CD4-positive, alpha-beta T cell (primary cell): ENCODE measurements around the gene TMEM128. TPM values are rescaled to one million over a fixed set of nuclear protein-coding genes. Genes with fewer than 3 reads are reported as not detected.

ENCODE experiments used
- ATAC-seq: fragments of 200-7000 bp; cut with Tn5 transposase; one replicate; pipeline ENCODE4 v1.10.0; 2022; ENCODE audit warnings: mild to moderate bottlenecking; ENCODE audit not compliant: poor library complexity
- CTCF ChIA-PET: fragments of 350-600 bp; sonication (Branson Sonifier 250); formaldehyde crosslinking; loops from one replicate; lab custom pipeline; 2021; ENCODE audit warnings: antibody characterized with exemption, inconsistent platforms; lab: Charles Lee
- POLR2A ChIA-PET: fragments of 350-600 bp; sonication (Branson Sonifier 250); formaldehyde crosslinking; loops from one replicate; lab custom pipeline; 2021; ENCODE audit warnings: antibody characterized with exemption, inconsistent platforms; lab: Charles Lee
- DNase-seq, 14 experiments: peaks; one replicate each; pipeline ENCODE4 v3.0.0-alpha.2; 2013 to 2020; ENCODE audit warnings: mixed read lengths in 2 of 14
- H3K27ac ChIP-seq, 2 donors: one replicate each; pipeline versions ENCODE4 v1.5.1 to v1.7.0; 2013; ENCODE audit warnings: low read length in 2 of 2, low read depth in 1 of 2, mild to moderate bottlenecking in 1 of 2
- H3K27me3 ChIP-seq, 2 experiments: 1 replicate in 1 of 2; 2 replicates in 1 of 2; pipeline versions ENCODE4 v1.6.1 to v1.7.0; 2013; ENCODE audit warnings: low read length in 2 of 2, control low read depth in 1 of 2, mild to moderate bottlenecking in 1 of 2, moderate library complexity in 1 of 2; ENCODE audit not compliant: insufficient read depth in 2 of 2, control insufficient read depth in 1 of 2
- H3K36me3 ChIP-seq: one replicate; pipeline ENCODE4 v1.6.1; 2013; ENCODE audit warnings: low read length, control low read depth; ENCODE audit not compliant: insufficient read depth
- H3K4me1 ChIP-seq: one replicate; pipeline ENCODE4 v1.6.1; 2013; ENCODE audit warnings: low read length, control low read depth; ENCODE audit not compliant: insufficient read depth
- H3K4me3 ChIP-seq: one replicate; pipeline ENCODE4 v1.5.1; 2013; ENCODE audit warnings: mild to moderate bottlenecking, low read length, moderate library complexity
- H3K9me3 ChIP-seq, 2 experiments: 1 replicate in 1 of 2; 2 replicates in 1 of 2; pipeline versions ENCODE4 v1.6.1 to v1.7.0; 2013; ENCODE audit warnings: low read length in 2 of 2, mild to moderate bottlenecking in 2 of 2, control low read depth in 1 of 2, moderate library complexity in 1 of 2; ENCODE audit not compliant: control insufficient read depth in 1 of 2, insufficient read depth in 1 of 2
- H3K27ac Mint-ChIP-seq: one replicate; pipeline ENCODE4 v1.8.0; 2020; ENCODE audit warnings: mixed read lengths
- H3K27me3 Mint-ChIP-seq: one replicate; pipeline ENCODE4 v1.8.0; 2021; ENCODE audit warnings: mixed read lengths
- H3K36me3 Mint-ChIP-seq: one replicate; pipeline ENCODE4 v1.8.0; 2021; ENCODE audit warnings: low read depth, mixed read lengths
- H3K4me1 Mint-ChIP-seq: one replicate; pipeline ENCODE4 v1.8.0; 2021; ENCODE audit warnings: low read depth, mixed read lengths
- H3K4me3 Mint-ChIP-seq: one replicate; pipeline ENCODE4 v1.8.0; 2020; ENCODE audit warnings: mild to moderate bottlenecking, mixed read lengths
- H3K9me3 Mint-ChIP-seq: one replicate; pipeline ENCODE4 v1.8.0; 2020; ENCODE audit warnings: mixed read lengths
- CTCF ChIP-seq: fragments of 200-600 bp; IDR thresholded peaks from one replicate; pipeline ENCODE4 v1.8.0; 2022; ENCODE audit warnings: antibody characterized with exemption, mild to moderate bottlenecking
- intact Hi-C, 2 experiments: fragments of 100-400 bp; cut with DNase I in 1 of 2; cut with micrococcal nuclease in 1 of 2; formaldehyde crosslinking; loops; one replicate each; pipeline versions ENCODE4 v1.15.1 to v1.9.0; 2023 to 2025; cut with DNase I, micrococcal nuclease
- total RNA-seq, 174 experiments: library from RNA in 2 of 174; stranded (reverse) in 2 of 174; gene quantifications; one replicate each; pipeline ENCODE4 v1.2.3 and lab custom pipeline; 2021 to 2026

Gene TMEM128
- total RNA-seq, 2 experiments from 2014 or later = 6.0 to 6.9 TPM

- Mint-ChIP-seq H3K27ac (peak overlapping the region; percentile 95), H3K4me1 (peaks cover 13% of the 10 kb centered on the region), H3K27me3 (no peaks in the 10 kb centered on the region), H3K4me3 (peak overlapping the region; percentile 23), H3K36me3 (peaks cover 62% of the 10 kb centered on the region), H3K9me3 (no peaks in the 10 kb centered on the region)
- intact Hi-C loops = no loop called here
- ATAC-seq = no peak
- DNase-seq = peak in 2 of 14 experiments; percentile 17 to 37
- H3K27ac ChIP-seq = peak overlapping the region in 1 of 2 donors; percentile 89
- ChIA-PET CTCF (interaction anchor here (3.3 kb wide), 1 partner anchor 9 kb away, joined by 19 read pairs; no protein-coding TSS in a partner anchor), POLR2A (interaction anchor here (0.7 to 1.7 kb wide), 4 partner anchors 9 to 592 kb away, joined by 3 to 6 read pairs (median 4); partner anchors contain the start of genes LYAR and ZBTB49)
- no peak for TF ChIP-seq CTCF
- peak overlapping the region; percentile 43 for H3K4me3 ChIP-seq
- no peaks in the 10 kb centered on the region for H3K27me3 ChIP-seq
- H3K9me3 ChIP-seq = no peaks in the 10 kb centered on the region
- peaks cover 64% of the 10 kb centered on the region for H3K4me1 ChIP-seq
- H3K36me3 ChIP-seq = peaks cover 31% of the 10 kb centered on the region
Measured at GRCh38 chr4:4268776-4269175, 20.8 kb upstream of the TMEM128 start.

GRCh38 chr4:4267981-4268380 is 20.0 kb upstream of the TMEM128 start:
- Mint-ChIP-seq H3K27me3 (no peaks in the 10 kb centered on the region), H3K4me3 (no peak overlapping the region), H3K4me1 (peaks cover 13% of the 10 kb centered on the region), H3K9me3 (no peaks in the 10 kb centered on the region), H3K27ac (peak overlapping the region; percentile 95), H3K36me3 (peaks cover 55% of the 10 kb centered on the region)
- no peak for TF ChIP-seq CTCF
- DNase-seq (peak in 3 of 14 experiments; percentile 10 to 42 (median 35)), ATAC-seq (no peak)
- Histone ChIP-seq H3K9me3 (no peaks in the 10 kb centered on the region), H3K4me1 (peaks cover 64% of the 10 kb centered on the region), H3K4me3 (no peak overlapping the region), H3K36me3 (peaks cover 23% of the 10 kb centered on the region), H3K27me3 (no peaks in the 10 kb centered on the region), H3K27ac (peak overlapping the region in 1 of 2 donors; percentile 89)
- POLR2A ChIA-PET = interaction anchor here (0.6 to 1.7 kb wide), 4 partner anchors 8 to 81 kb away, joined by 3 to 9 read pairs (median 5); partner anchors contain the start of genes LYAR, TMEM128 and ZBTB49
- CTCF ChIA-PET = no interaction called here
- intact Hi-C loops = no loop called here

GRCh38 chr4:4260185-4260751 is 12.2 kb upstream of the TMEM128 start:
- intact Hi-C loops = loop anchor here (1.0 to 2.0 kb wide), 3 partner anchors 75 to 171 kb away; no protein-coding TSS in a partner anchor
- Mint-ChIP-seq H3K36me3 (no peaks in the 10 kb centered on the region), H3K4me3 (no peak overlapping the region), H3K27me3 (no peaks in the 10 kb centered on the region), H3K4me1 (peaks cover 7% of the 10 kb centered on the region), H3K27ac (no peak overlapping the region), H3K9me3 (no peaks in the 10 kb centered on the region)
- no peaks in the 10 kb centered on the region for H3K27me3 ChIP-seq
- peak; percentile 71 for TF ChIP-seq CTCF
- no peak overlapping the region for H3K27ac ChIP-seq
- H3K9me3 ChIP-seq = no peaks in the 10 kb centered on the region
- POLR2A ChIA-PET = interaction anchor here (0.7 to 1.3 kb wide), 6 partner anchors 8 to 87 kb away, joined by 3 to 6 read pairs (median 4); partner anchors contain the start of gene TMEM128
- ATAC-seq = peak; percentile 100
- CTCF ChIA-PET = interaction anchor here (0.7 to 2.2 kb wide), 20 partner anchors 9 to 170 kb away, joined by 3 to 19 read pairs (median 4); partner anchors contain the start of genes LYAR, TMEM128 and ZBTB49
- H3K4me3 ChIP-seq = no peak overlapping the region
- H3K36me3 ChIP-seq = no peaks in the 10 kb centered on the region
- H3K4me1 ChIP-seq = peaks cover 10% of the 10 kb centered on the region
- DNase-seq = peak in 4 of 14 experiments; percentile 11 to 82 (median 76)
